OCI-LY1 (cell line): ENCODE measurements around the gene GNPTG.

Experiments
- H2AFZ ChIP-seq: fragments of 200-600 bp; sonication (generic), shearing (Covaris generic); 2 replicates; pipeline ENCODE4 v1.6.0; 2014; ENCODE audit warnings: antibody characterized with exemption, mild to moderate bottlenecking, low read length
- H3F3A ChIP-seq: fragments of 200-600 bp; sonication (generic), shearing (Covaris generic); 2 replicates; pipeline ENCODE4 v1.6.0; 2014; ENCODE audit warnings: mild to moderate bottlenecking, antibody characterized with exemption, low read length, moderate library complexity; ENCODE audit not compliant: insufficient read depth
- H3K27ac ChIP-seq: fragments of 200-600 bp; sonication (generic); 2 replicates; pipeline ENCODE4 v1.5.1; 2014; ENCODE audit warnings: low read length, mixed run types, mild to moderate bottlenecking, low read depth; ENCODE audit not compliant: poor library complexity, severe bottlenecking
- H3K27me3 ChIP-seq: fragments of 200-600 bp; sonication (generic); 2 replicates; pipeline ENCODE4 v1.6.0; 2014; ENCODE audit warnings: antibody characterized with exemption, mild to moderate bottlenecking, low read length, moderate library complexity; ENCODE audit not compliant: insufficient read depth
- H3K36me3 ChIP-seq: fragments of 200-600 bp; sonication (generic); 2 replicates; pipeline ENCODE4 v1.6.1; 2014; ENCODE audit warnings: mild to moderate bottlenecking, antibody characterized with exemption, low read length, moderate library complexity, mixed read lengths; ENCODE audit not compliant: insufficient read depth
- H3K4me1 ChIP-seq: fragments of 200-600 bp; sonication (generic); 2 replicates; pipeline ENCODE4 v1.5.1; 2014; ENCODE audit warnings: mild to moderate bottlenecking, low read length, moderate library complexity; ENCODE audit not compliant: insufficient read depth, severe bottlenecking
- H3K4me2 ChIP-seq: fragments of 200-600 bp; sonication (generic), shearing (Covaris generic); 2 replicates; pipeline ENCODE4 v1.6.1; 2014; ENCODE audit warnings: low read length
- H3K4me3 ChIP-seq: fragments of 200-600 bp; sonication (generic); 2 replicates; pipeline ENCODE4 v1.5.1; 2014; ENCODE audit warnings: low read length, low read depth, mild to moderate bottlenecking, mixed read lengths; ENCODE audit not compliant: poor library complexity, severe bottlenecking
- H3K79me2 ChIP-seq: fragments of 200-600 bp; shearing (Covaris generic); 2 replicates; pipeline ENCODE4 v1.6.1; 2016; ENCODE audit warnings: mixed run types, low read length, mixed read lengths; ENCODE audit not compliant: insufficient read depth
- H3K9ac ChIP-seq: fragments of 200-600 bp; sonication (generic), shearing (Covaris generic); 2 replicates; pipeline ENCODE4 v1.6.1; 2014; ENCODE audit warnings: mild to moderate bottlenecking, low read length, mixed read lengths
- H3K9me2 ChIP-seq: fragments of 200-600 bp; sonication (generic), shearing (Covaris generic); 2 replicates; pipeline ENCODE4 v1.6.1; 2014; ENCODE audit warnings: low read depth, mild to moderate bottlenecking, low read length, mixed read lengths
- H3K9me3 ChIP-seq: fragments of 200-600 bp; shearing (Covaris generic); 2 replicates; pipeline ENCODE4 v1.6.1; 2014; ENCODE audit warnings: low read length, mixed read lengths
- H4K20me1 ChIP-seq: fragments of 200-600 bp; sonication (generic), shearing (Covaris generic); 2 replicates; pipeline ENCODE4 v1.6.0; 2016; ENCODE audit warnings: mild to moderate bottlenecking, low read length; ENCODE audit not compliant: insufficient read depth
- EZH2 ChIP-seq: fragments of 200-600 bp; sonication (generic), shearing (Covaris generic); IDR thresholded peaks from 2 replicates; pipeline ENCODE4 v1.8.0; 2017; ENCODE audit warnings: borderline replicate concordance, mixed run types, mild to moderate bottlenecking, antibody characterized with exemption, low read length, moderate library complexity, mixed read lengths
- TF ChIP-seq, protein P1 (sequence below): fragments of 200-600 bp; sonication (generic), shearing (Covaris generic); IDR thresholded peaks from 2 replicates; pipeline ENCODE4 v1.5.1; 2017; ENCODE audit warnings: mild to moderate bottlenecking, antibody characterized with exemption, low read length, moderate library complexity, mixed read lengths

GNPTG gene

GRCh38 chr16:1332618-1333148 is 19.0 kb upstream of the GNPTG start:
- H3K9me2 ChIP-seq, result no peaks in the 10 kb centered on the region
- no peak overlapping the region for H2AFZ ChIP-seq
- peaks cover 33% of the 10 kb centered on the region for H3K4me1 ChIP-seq
- H3K27ac ChIP-seq, result peak overlapping the region; percentile 93
- no peak for TF ChIP-seq EZH2
- H3K36me3 ChIP-seq, result no peaks in the 10 kb centered on the region
- H3K4me3 ChIP-seq, result no peak overlapping the region
- no peaks in the 10 kb centered on the region for H4K20me1 ChIP-seq
- no peaks in the 10 kb centered on the region for H3K79me2 ChIP-seq
- H3F3A ChIP-seq, result no peaks in the 10 kb centered on the region
- H3K4me2 ChIP-seq, result no peak overlapping the region
- H3K9ac ChIP-seq, result no peak overlapping the region; the same call in 1 of the 2 replicates
- no peaks in the 10 kb centered on the region for H3K9me3 ChIP-seq
- H3K27me3 ChIP-seq, result peaks cover 16% of the 10 kb centered on the region; the same call in 1 of the 2 replicates

DNA sequence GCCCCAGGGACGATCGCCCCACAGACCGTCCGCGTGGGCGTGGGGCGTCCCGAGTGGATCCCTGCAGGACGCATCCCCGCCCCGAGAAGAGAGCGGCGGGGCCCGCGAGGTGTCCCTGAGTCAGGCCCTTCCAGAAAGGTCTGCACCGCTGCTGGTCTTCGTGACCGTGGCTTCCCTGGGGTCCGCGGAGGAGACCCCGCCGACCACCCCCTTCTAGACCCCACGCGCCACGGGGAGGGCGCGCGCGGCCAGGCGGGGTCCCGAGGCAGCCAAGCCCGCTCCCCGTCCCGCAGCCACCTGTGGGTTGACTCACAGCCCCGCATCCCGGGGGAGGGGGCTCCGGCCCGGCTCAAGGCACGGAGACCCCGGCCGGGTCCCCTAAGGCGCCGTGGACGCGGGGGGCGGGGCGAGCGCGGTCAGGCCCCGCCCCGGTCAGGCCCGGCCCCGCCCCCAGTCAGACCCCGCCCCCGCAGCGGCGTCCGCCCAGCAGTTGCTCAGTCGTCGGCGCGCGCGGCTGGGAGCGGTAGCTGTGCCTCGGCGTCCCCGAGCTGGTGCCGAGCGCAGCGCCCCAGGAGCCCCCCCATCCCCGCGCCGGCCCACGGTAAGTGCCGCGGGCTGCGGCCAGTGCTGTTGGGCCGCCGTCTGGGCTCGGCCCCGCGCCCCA is 18.4 kb upstream of the GNPTG start, which contains the start of gene BAIAP3:
Gene BAIAP3, plus strand, starts transcription at position 497 of the 664 bp plus-strand sequence. CDS start 4,905 bp downstream, outside the sequence.
- Histone ChIP-seq H3K4me2 (no peak within 1 kb of the TSS), H3F3A (no peaks in the 10 kb centered on the region), H2AFZ (no peak within 1 kb of the TSS), H4K20me1 (no peaks in the 10 kb centered on the region), H3K9me2 (no peaks in the 10 kb centered on the region), H3K36me3 (no peaks in the 10 kb centered on the region), H3K79me2 (no peaks in the 10 kb centered on the region), H3K9ac (no peak within 1 kb of the TSS; the same call in 1 of the 2 replicates), H3K27ac (peak within 1 kb of the TSS; percentile 93), H3K27me3 (peaks cover 16% of the 10 kb centered on the region; the same call in 1 of the 2 replicates), H3K4me1 (peaks cover 37% of the 10 kb centered on the region), H3K4me3 (no peak within 1 kb of the TSS), H3K9me3 (no peaks in the 10 kb centered on the region)
- no peak for TF ChIP-seq EZH2
- TF ChIP-seq, protein P1, sequence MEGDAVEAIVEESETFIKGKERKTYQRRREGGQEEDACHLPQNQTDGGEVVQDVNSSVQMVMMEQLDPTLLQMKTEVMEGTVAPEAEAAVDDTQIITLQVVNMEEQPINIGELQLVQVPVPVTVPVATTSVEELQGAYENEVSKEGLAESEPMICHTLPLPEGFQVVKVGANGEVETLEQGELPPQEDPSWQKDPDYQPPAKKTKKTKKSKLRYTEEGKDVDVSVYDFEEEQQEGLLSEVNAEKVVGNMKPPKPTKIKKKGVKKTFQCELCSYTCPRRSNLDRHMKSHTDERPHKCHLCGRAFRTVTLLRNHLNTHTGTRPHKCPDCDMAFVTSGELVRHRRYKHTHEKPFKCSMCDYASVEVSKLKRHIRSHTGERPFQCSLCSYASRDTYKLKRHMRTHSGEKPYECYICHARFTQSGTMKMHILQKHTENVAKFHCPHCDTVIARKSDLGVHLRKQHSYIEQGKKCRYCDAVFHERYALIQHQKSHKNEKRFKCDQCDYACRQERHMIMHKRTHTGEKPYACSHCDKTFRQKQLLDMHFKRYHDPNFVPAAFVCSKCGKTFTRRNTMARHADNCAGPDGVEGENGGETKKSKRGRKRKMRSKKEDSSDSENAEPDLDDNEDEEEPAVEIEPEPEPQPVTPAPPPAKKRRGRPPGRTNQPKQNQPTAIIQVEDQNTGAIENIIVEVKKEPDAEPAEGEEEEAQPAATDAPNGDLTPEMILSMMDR, result no peak

DNA sequence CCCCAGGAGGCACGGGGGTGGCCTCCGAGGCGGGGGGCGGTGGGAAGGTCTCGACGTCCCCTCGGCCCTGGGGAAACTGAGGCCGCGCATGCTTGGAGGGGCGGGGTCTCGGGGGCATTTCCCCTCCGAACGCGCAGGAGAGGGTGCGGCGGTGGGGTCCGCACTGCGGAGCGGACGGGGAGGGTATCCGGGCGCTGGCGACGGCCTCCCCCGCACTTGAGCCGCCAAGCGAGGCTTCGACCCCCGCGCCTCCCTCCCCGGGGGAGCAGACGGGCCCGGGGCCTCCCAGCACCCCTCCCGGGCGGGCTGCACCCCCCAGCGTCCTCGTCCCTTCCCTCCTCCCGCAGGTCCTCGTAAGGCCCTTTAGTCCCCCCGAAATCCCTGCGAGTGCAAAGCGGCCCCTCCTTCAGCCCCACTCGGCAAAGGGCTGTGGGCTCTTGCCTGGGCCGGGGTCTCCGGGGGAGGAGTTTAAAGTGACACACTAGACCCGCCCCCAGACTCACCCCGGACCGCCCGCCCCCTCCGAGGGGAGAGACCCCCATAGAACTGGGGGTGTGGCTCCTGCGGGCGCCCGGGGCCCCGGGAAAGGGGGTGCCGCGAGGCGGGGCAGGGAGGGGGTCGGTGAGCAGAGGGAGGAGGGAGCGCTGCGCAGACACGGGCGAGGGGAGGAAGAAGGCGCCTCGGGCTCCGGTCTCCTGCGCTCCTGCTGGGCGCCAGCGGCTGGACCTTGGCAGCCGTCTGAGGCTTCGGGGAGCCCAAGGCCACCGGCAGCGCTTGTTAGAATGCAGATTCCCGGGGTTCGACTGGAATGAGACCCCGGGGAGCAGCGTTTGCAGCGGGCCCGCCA is 17.7 kb upstream of the GNPTG start:
- H3K27me3 ChIP-seq, result peaks cover 16% of the 10 kb centered on the region; the same call in 1 of the 2 replicates
- H3K79me2 ChIP-seq, result no peaks in the 10 kb centered on the region
- no peaks in the 10 kb centered on the region for H3F3A ChIP-seq
- no peak overlapping the region for H3K4me2 ChIP-seq
- H4K20me1 ChIP-seq, result no peaks in the 10 kb centered on the region
- peaks cover 37% of the 10 kb centered on the region for H3K4me1 ChIP-seq
- H3K27ac ChIP-seq, result no peak overlapping the region
- H3K4me3 ChIP-seq, result no peak overlapping the region
- no peaks in the 10 kb centered on the region for H3K36me3 ChIP-seq
- H3K9me3 ChIP-seq, result no peaks in the 10 kb centered on the region
- H3K9me2 ChIP-seq, result no peaks in the 10 kb centered on the region
- no peak overlapping the region for H2AFZ ChIP-seq
- TF ChIP-seq, protein P1, result no peak
- TF ChIP-seq EZH2, result no peak
- no peak overlapping the region for H3K9ac ChIP-seq
